Vagina (tissue), 2 donors: ENCODE data around the gene RAB7B.

ENCODE experiments used
- POLR2A ChIP-seq, 2 donors: fragments of 450-650 bp; IDR thresholded peaks; one replicate each; pipeline ENCODE4 v1.6.1; 2017; ENCODE audit warnings: antibody characterized with exemption in 2 of 2, mild to moderate bottlenecking in 2 of 2, moderate library complexity in 2 of 2
- POLR2AphosphoS5 ChIP-seq, 2 donors: sonication (generic); formaldehyde crosslinking; IDR thresholded peaks; one replicate each; pipeline ENCODE4 v1.9.0; 2017; ENCODE audit warnings: antibody characterized with exemption in 2 of 2, mild to moderate bottlenecking in 2 of 2, low read depth in 1 of 2; ENCODE audit not compliant: insufficient read depth in 1 of 2
- TF ChIP-seq, protein P1 (sequence below), 3 experiments: fragments of 450-650 bp in 2 of 3; fragments of 200-600 bp in 1 of 3; sonication (generic) in 1 of 3; IDR thresholded peaks; one replicate each; pipeline ENCODE4 v1.5.1; 2017 to 2019; ENCODE audit warnings: antibody characterized with exemption in 3 of 3, mild to moderate bottlenecking in 2 of 3, moderate library complexity in 2 of 3

GRCh38 chr1:205973377-205974232 lies 29.6 kb downstream of the RAB7B start:
- TF ChIP-seq, protein P1, sequence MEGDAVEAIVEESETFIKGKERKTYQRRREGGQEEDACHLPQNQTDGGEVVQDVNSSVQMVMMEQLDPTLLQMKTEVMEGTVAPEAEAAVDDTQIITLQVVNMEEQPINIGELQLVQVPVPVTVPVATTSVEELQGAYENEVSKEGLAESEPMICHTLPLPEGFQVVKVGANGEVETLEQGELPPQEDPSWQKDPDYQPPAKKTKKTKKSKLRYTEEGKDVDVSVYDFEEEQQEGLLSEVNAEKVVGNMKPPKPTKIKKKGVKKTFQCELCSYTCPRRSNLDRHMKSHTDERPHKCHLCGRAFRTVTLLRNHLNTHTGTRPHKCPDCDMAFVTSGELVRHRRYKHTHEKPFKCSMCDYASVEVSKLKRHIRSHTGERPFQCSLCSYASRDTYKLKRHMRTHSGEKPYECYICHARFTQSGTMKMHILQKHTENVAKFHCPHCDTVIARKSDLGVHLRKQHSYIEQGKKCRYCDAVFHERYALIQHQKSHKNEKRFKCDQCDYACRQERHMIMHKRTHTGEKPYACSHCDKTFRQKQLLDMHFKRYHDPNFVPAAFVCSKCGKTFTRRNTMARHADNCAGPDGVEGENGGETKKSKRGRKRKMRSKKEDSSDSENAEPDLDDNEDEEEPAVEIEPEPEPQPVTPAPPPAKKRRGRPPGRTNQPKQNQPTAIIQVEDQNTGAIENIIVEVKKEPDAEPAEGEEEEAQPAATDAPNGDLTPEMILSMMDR (IDR thresholded peaks at IDR 0.05): no peak
- no peak for TF ChIP-seq POLR2A (IDR thresholded peaks at IDR 0.05)
- no peak for TF ChIP-seq POLR2AphosphoS5 (IDR thresholded peaks at IDR 0.05; ENCODE audit: insufficient read depth in 1 of 2, low read depth in 1 of 2)
